SK-N-SH treated with all-trans-retinoic acid at 6 μM for 48 hours (cell line): ENCODE measurements around the gene ADIG.

Experiments used
- BACH2 ChIP-seq: fragments of 250-450 bp; sonication (Bioruptor Pico); IDR thresholded peaks from 2 replicates; pipeline ENCODE4 v1.9.0; 2021; ENCODE audit warnings: mild to moderate bottlenecking, borderline replicate concordance
- CREB5 ChIP-seq: fragments of 250-450 bp; sonication (Bioruptor Pico); IDR thresholded peaks from 2 replicates; pipeline ENCODE4 v1.5.1; 2020; ENCODE audit warnings: low read depth, mild to moderate bottlenecking, moderate library complexity
- CSRNP3 ChIP-seq: fragments of 250-450 bp; sonication (Bioruptor Pico); IDR thresholded peaks from 2 replicates; pipeline ENCODE4 v1.5.1; 2021; ENCODE audit warnings: mild to moderate bottlenecking, moderate library complexity
- GLIS3 ChIP-seq: fragments of 250-450 bp; sonication (Bioruptor Pico); IDR thresholded peaks from 2 replicates; pipeline ENCODE4 v1.5.0; 2020; ENCODE audit warnings: mild to moderate bottlenecking, moderate library complexity
- RARB ChIP-seq: fragments of 250-450 bp; sonication (Bioruptor Pico); IDR thresholded peaks from 2 replicates; pipeline ENCODE4 v1.8.0; 2021; ENCODE audit warnings: mild to moderate bottlenecking, moderate library complexity
- TCF4 ChIP-seq: fragments of 250-450 bp; sonication (Bioruptor Pico); IDR thresholded peaks from 2 replicates; pipeline ENCODE4 v1.8.0; 2021; ENCODE audit warnings: mild to moderate bottlenecking, moderate library complexity, borderline replicate concordance
- ZC3H10 ChIP-seq: fragments of 250-450 bp; sonication (Bioruptor Pico); IDR thresholded peaks from 2 replicates; pipeline ENCODE4 v1.5.1; 2021; ENCODE audit warnings: mild to moderate bottlenecking, moderate library complexity
- ZFP3 ChIP-seq: fragments of 250-450 bp; sonication (Bioruptor Pico); IDR thresholded peaks from 2 replicates; pipeline ENCODE4 v1.5.0; 2020; ENCODE audit warnings: mild to moderate bottlenecking, moderate library complexity

- no peak for TF ChIP-seq RARB (CRISPR knock-in tag)
- no peak for TF ChIP-seq BACH2 (CRISPR knock-in tag)
- no peak for TF ChIP-seq GLIS3 (CRISPR knock-in tag)
- TF ChIP-seq ZFP3 (CRISPR knock-in tag), result no peak
- no peak for TF ChIP-seq TCF4 (CRISPR knock-in tag)
- no peak for TF ChIP-seq ZC3H10 (CRISPR knock-in tag)
- no peak for TF ChIP-seq CREB5 (CRISPR knock-in tag)
- no peak for TF ChIP-seq CSRNP3 (CRISPR knock-in tag)
Observed at GRCh38 chr20:38625896-38626295, 44.9 kb downstream of the ADIG start.
